WTC11 (cell line): ENCODE measurements around the gene AKT3. TPM values are rescaled to one million over a fixed set of nuclear protein-coding genes. Genes with fewer than 3 reads are reported as not detected.
"Not testable (repeated sequence)": the region's sequence is repeated elsewhere in the genome, so short reads cannot be mapped to it uniquely, and the experiment has no call there.

ENCODE experiments used
- ATAC-seq: fragments of 200-7000 bp; cut with Tn5 transposase; 2 replicates; pipeline ENCODE4 v1.10.0; 2021; ENCODE audit warnings: mild to moderate bottlenecking, moderate library complexity
- CTCF ChIA-PET: fragments of 300-600 bp; sonication (Branson Sonifier 250); formaldehyde crosslinking; loops from one replicate; lab custom pipeline; 2021; ENCODE audit warnings: antibody characterized with exemption; lab: Charles Lee
- POLR2A ChIA-PET: fragments of 350-600 bp; sonication (Branson Sonifier 250); formaldehyde crosslinking; loops from one replicate; lab custom pipeline; 2021; ENCODE audit warnings: antibody characterized with exemption; lab: Charles Lee
- DNase-seq: peaks from one replicate; pipeline ENCODE4 v3.0.0; 2021; ENCODE audit warnings: low spot score
- H3K27ac Mint-ChIP-seq: 2 replicates; pipeline ENCODE4 v1.8.0; 2021; ENCODE audit warnings: mixed read lengths
- H3K27me3 Mint-ChIP-seq: 2 replicates; pipeline ENCODE4 v1.8.0; 2021; ENCODE audit warnings: low read depth, mild to moderate bottlenecking, moderate library complexity, mixed read lengths
- H3K36me3 Mint-ChIP-seq: 2 replicates; pipeline ENCODE4 v1.8.0; 2021; ENCODE audit warnings: mixed read lengths
- H3K4me1 Mint-ChIP-seq: 2 replicates; pipeline ENCODE4 v1.8.0; 2022; ENCODE audit warnings: mixed read lengths
- H3K4me3 Mint-ChIP-seq: 2 replicates; pipeline ENCODE4 v1.8.0; 2021; ENCODE audit warnings: mild to moderate bottlenecking, moderate library complexity, mixed read lengths
- H3K9me3 Mint-ChIP-seq: 2 replicates; pipeline ENCODE4 v1.8.0; 2021; ENCODE audit warnings: mixed read lengths
- ARID4B ChIP-seq: sonication (generic); formaldehyde crosslinking; IDR thresholded peaks from 2 replicates; pipeline ENCODE4 v1.8.0; 2023; ENCODE audit warnings: missing genetic modification reagents, mild to moderate bottlenecking, borderline replicate concordance
- CREM ChIP-seq: sonication (generic); formaldehyde crosslinking; IDR thresholded peaks from 2 replicates; pipeline ENCODE4 v1.8.1; 2022; ENCODE audit warnings: mild to moderate bottlenecking, missing genetic modification reagents, moderate library complexity
- E2F4 ChIP-seq: sonication (generic); formaldehyde crosslinking; IDR thresholded peaks from 2 replicates; pipeline ENCODE4 v1.8.1; 2022; ENCODE audit warnings: low read depth, mild to moderate bottlenecking, moderate library complexity, missing genetic modification reagents, borderline replicate concordance
- E2F5 ChIP-seq: sonication (generic); formaldehyde crosslinking; IDR thresholded peaks from 2 replicates; pipeline ENCODE4 v1.8.1; 2022; ENCODE audit warnings: mild to moderate bottlenecking, moderate library complexity, missing genetic modification reagents
- ESRRA ChIP-seq: sonication (generic); formaldehyde crosslinking; IDR thresholded peaks from 2 replicates; pipeline ENCODE4 v1.8.1; 2022; ENCODE audit warnings: mild to moderate bottlenecking, missing genetic modification reagents, borderline replicate concordance
- FOXK1 ChIP-seq: sonication (generic); formaldehyde crosslinking; IDR thresholded peaks from 2 replicates; pipeline ENCODE4 v1.8.0; 2022; ENCODE audit warnings: mild to moderate bottlenecking, moderate library complexity, missing genetic modification reagents
- GABPB1 ChIP-seq: sonication (generic); formaldehyde crosslinking; IDR thresholded peaks from 2 replicates; pipeline ENCODE4 v1.8.1; 2023; ENCODE audit warnings: mild to moderate bottlenecking, missing genetic modification reagents
- GTF2I ChIP-seq: fragments of 250-450 bp; sonication (Bioruptor Pico); conservative IDR thresholded peaks from 2 replicates; pipeline ENCODE4 v1.4.0; 2021; ENCODE audit warnings: mild to moderate bottlenecking
- IRF2 ChIP-seq: sonication (generic); formaldehyde crosslinking; IDR thresholded peaks from 2 replicates; pipeline ENCODE4 v1.8.0; 2022; ENCODE audit warnings: low read depth, missing genetic modification reagents, borderline replicate concordance
- MXD4 ChIP-seq: fragments of 250-450 bp; sonication (Bioruptor Pico); IDR thresholded peaks from 2 replicates; pipeline ENCODE4 v1.8.0; 2021; ENCODE audit warnings: mild to moderate bottlenecking, moderate library complexity, borderline replicate concordance
- NFYB ChIP-seq: sonication (generic); formaldehyde crosslinking; conservative IDR thresholded peaks from 2 replicates; pipeline ENCODE4 v1.8.0; 2022; ENCODE audit warnings: low read depth, missing genetic modification reagents
- NR1H2 ChIP-seq: sonication (generic); formaldehyde crosslinking; IDR thresholded peaks from 2 replicates; pipeline ENCODE4 v1.9.0; 2021; ENCODE audit warnings: mild to moderate bottlenecking, moderate library complexity, missing genetic modification reagents
- RORB ChIP-seq: fragments of 250-450 bp; sonication (Bioruptor Pico); IDR thresholded peaks from 2 replicates; pipeline ENCODE4 v1.9.0; 2021; ENCODE audit warnings: mild to moderate bottlenecking
- SMAD4 ChIP-seq: sonication (generic); formaldehyde crosslinking; IDR thresholded peaks from 2 replicates; pipeline ENCODE4 v1.8.0; 2022; ENCODE audit warnings: mild to moderate bottlenecking, missing genetic modification reagents
- TEAD4 ChIP-seq: sonication (generic); formaldehyde crosslinking; IDR thresholded peaks from 2 replicates; pipeline ENCODE4 v1.8.0; 2022; ENCODE audit warnings: mild to moderate bottlenecking, missing genetic modification reagents
- USF1 ChIP-seq: sonication (generic); formaldehyde crosslinking; IDR thresholded peaks from 2 replicates; pipeline ENCODE4 v1.8.0; 2022; ENCODE audit warnings: mild to moderate bottlenecking, missing genetic modification reagents
- ZBTB21 ChIP-seq: sonication (generic); formaldehyde crosslinking; IDR thresholded peaks from 2 replicates; pipeline ENCODE4 v1.8.1; 2023; ENCODE audit warnings: mild to moderate bottlenecking, missing genetic modification reagents, borderline replicate concordance
- ZNF232 ChIP-seq: sonication (generic); formaldehyde crosslinking; IDR thresholded peaks from 2 replicates; pipeline ENCODE4 v1.8.0; 2022; ENCODE audit warnings: mild to moderate bottlenecking, missing genetic modification reagents
- ZNF512 ChIP-seq: sonication (generic); formaldehyde crosslinking; IDR thresholded peaks from 2 replicates; pipeline ENCODE4 v1.8.1; 2022; ENCODE audit warnings: missing genetic modification reagents, borderline replicate concordance
- total RNA-seq: library from RNA; stranded (reverse); gene quantifications from 3 replicates; pipeline ENCODE4 v1.2.3, GENCODE V29; 2021
- TF ChIP-seq, protein P1 (sequence below): sonication (generic); formaldehyde crosslinking; IDR thresholded peaks from 2 replicates; pipeline ENCODE4 v1.8.0; 2023; ENCODE audit warnings: missing genetic modification reagents
- TF ChIP-seq, protein P2 (sequence below): sonication (generic); formaldehyde crosslinking; IDR thresholded peaks from 2 replicates; pipeline ENCODE4 v1.8.0; 2022; ENCODE audit warnings: mild to moderate bottlenecking, missing genetic modification reagents
- TF ChIP-seq, protein P3 (sequence below): sonication (generic); formaldehyde crosslinking; IDR thresholded peaks from 2 replicates; pipeline ENCODE4 v1.8.0; 2022; ENCODE audit warnings: mild to moderate bottlenecking, missing genetic modification reagents

The AKT3 gene
- total RNA-seq, 1 experiment from 2014 or later, result 38.5 TPM

- POLR2A ChIA-PET, result no interaction called here
Observed at GRCh38 chr1:243827206-243827605, 22.8 kb downstream of the AKT3 start.

GRCh38 chr1:243824907-243825306, 25.1 kb downstream of the AKT3 start:
- DNase-seq, H3K4me3 Mint-ChIP-seq, H3K27ac Mint-ChIP-seq, H3K27me3 Mint-ChIP-seq, H3K4me1 Mint-ChIP-seq, POLR2A ChIA-PET, ATAC-seq, CTCF ChIA-PET: not testable (repeated sequence)
- Mint-ChIP-seq H3K36me3 (peaks cover 34% of the 10 kb centered on the region), H3K9me3 (peaks cover 38% of the 10 kb centered on the region)

More at GRCh38 chr1:243827206-243827605, 22.8 kb downstream of the AKT3 start:
- Mint-ChIP-seq H3K4me3 (no peak overlapping the region), H3K27me3 (no peaks in the 10 kb centered on the region), H3K4me1 (no peaks in the 10 kb centered on the region), H3K36me3 (peaks cover 14% of the 10 kb centered on the region), H3K9me3 (peaks cover 16% of the 10 kb centered on the region), H3K27ac (no peak overlapping the region)
- DNase-seq (no peak), ATAC-seq (no peak)
- CTCF ChIA-PET, result no interaction called here
- TF ChIP-seq ZNF232 (CRISPR knock-in tag), result no peak
- no peak for TF ChIP-seq E2F4 (CRISPR knock-in tag)
- no peak for TF ChIP-seq MXD4 (CRISPR knock-in tag)
- no peak for TF ChIP-seq ZBTB21
- TF ChIP-seq NR1H2 (CRISPR knock-in tag), result no peak
- TF ChIP-seq, protein P1, sequence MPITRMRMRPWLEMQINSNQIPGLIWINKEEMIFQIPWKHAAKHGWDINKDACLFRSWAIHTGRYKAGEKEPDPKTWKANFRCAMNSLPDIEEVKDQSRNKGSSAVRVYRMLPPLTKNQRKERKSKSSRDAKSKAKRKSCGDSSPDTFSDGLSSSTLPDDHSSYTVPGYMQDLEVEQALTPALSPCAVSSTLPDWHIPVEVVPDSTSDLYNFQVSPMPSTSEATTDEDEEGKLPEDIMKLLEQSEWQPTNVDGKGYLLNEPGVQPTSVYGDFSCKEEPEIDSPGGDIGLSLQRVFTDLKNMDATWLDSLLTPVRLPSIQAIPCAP (CRISPR knock-in tag), result no peak
- no peak for TF ChIP-seq TEAD4 (CRISPR knock-in tag)
- TF ChIP-seq GTF2I (CRISPR knock-in tag), result no peak
- TF ChIP-seq USF1, result no peak

GRCh38 chr1:243821177-243821680, 28.8 kb downstream of the AKT3 start:
- DNase-seq, result no peak
- no peaks in the 10 kb centered on the region for H3K4me1 Mint-ChIP-seq
- H3K36me3 Mint-ChIP-seq, result peaks cover 34% of the 10 kb centered on the region
- H3K27me3 Mint-ChIP-seq, result no peaks in the 10 kb centered on the region
- H3K4me3 Mint-ChIP-seq, result no peak overlapping the region
- CTCF ChIA-PET, result no interaction called here
- no peak for ATAC-seq
- no peak overlapping the region for H3K27ac Mint-ChIP-seq
- POLR2A ChIA-PET, result no interaction called here
- peaks cover 41% of the 10 kb centered on the region for H3K9me3 Mint-ChIP-seq
- no peak for TF ChIP-seq CREM
- TF ChIP-seq, protein P2, sequence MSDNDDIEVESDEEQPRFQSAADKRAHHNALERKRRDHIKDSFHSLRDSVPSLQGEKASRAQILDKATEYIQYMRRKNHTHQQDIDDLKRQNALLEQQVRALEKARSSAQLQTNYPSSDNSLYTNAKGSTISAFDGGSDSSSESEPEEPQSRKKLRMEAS, result no peak
- TF ChIP-seq TEAD4 (CRISPR knock-in tag), result no peak
- TF ChIP-seq RORB, result no peak
- TF ChIP-seq ESRRA (CRISPR knock-in tag), result no peak
- TF ChIP-seq SMAD4 (CRISPR knock-in tag), result no peak
- no peak for TF ChIP-seq ARID4B (CRISPR knock-in tag)
- TF ChIP-seq, protein P3, sequence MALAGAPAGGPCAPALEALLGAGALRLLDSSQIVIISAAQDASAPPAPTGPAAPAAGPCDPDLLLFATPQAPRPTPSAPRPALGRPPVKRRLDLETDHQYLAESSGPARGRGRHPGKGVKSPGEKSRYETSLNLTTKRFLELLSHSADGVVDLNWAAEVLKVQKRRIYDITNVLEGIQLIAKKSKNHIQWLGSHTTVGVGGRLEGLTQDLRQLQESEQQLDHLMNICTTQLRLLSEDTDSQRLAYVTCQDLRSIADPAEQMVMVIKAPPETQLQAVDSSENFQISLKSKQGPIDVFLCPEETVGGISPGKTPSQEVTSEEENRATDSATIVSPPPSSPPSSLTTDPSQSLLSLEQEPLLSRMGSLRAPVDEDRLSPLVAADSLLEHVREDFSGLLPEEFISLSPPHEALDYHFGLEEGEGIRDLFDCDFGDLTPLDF (CRISPR knock-in tag), result no peak
- TF ChIP-seq E2F5 (CRISPR knock-in tag), result no peak
- no peak for TF ChIP-seq FOXK1 (CRISPR knock-in tag)
- no peak for TF ChIP-seq IRF2 (CRISPR knock-in tag)
- TF ChIP-seq GABPB1 (CRISPR knock-in tag), result no peak
- TF ChIP-seq NFYB (CRISPR knock-in tag), result no peak
- TF ChIP-seq ZNF512 (CRISPR knock-in tag), result no peak
- TF ChIP-seq MXD4 (CRISPR knock-in tag), result no peak
